ENCODE data around the gene KCNK5.

GRCh38 chr6:39250507-39250906, 21.2 kb upstream of the KCNK5 start:
- TF ChIP-seq CTCF (IDR thresholded peaks at IDR 0.05; ENCODE audit: low read depth, low read length) (no peak), POLR2A (IDR thresholded peaks at IDR 0.05; ENCODE audit: extremely low read depth, insufficient read length) (no peak)

All from NB4 (cell line).